GM19351 (cell line): ENCODE data around the gene SHPK.

ENCODE experiments used
- ATAC-seq: cut with Tn5 transposase; IDR thresholded peaks from one replicate; pipeline ENCODE4 v1.9.1; 2021; ENCODE audit warnings: mild to moderate bottlenecking, moderate library complexity; ENCODE audit not compliant: unreplicated experiment

SHPK gene

DNA sequence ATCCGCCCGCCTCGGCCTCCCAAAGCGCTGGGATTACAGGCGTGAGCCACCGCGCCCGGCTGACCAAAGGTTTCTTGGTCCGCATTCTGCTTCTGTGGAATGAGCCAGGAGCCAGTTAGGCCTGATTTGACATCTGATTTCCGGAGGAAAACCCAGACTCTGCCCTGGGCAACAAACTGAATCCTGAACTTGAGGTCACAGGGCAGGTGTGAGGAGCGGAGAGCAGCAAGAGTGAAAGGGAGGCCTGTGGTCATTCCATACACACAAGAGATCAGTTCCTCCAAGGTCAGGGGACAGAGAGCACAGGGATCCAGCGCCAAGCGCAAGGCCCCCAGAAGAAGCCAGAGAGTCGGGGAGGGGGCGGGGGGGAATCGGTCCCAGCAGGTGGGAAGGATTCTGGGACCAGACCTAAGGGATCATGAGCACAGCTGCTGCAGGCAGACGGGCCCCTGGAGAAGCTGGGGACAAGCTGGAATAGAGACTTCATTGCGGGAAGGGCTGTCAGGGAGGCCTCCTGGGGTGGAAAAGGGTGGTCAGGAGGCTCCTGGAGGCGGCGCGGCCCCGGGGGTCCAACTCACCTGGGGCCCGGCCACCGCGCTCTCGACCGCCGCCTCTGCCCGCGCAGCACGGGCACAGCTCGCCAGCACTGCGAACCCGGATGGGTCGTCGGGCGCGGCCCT lies 436 bp downstream of the SHPK start:
- no peak for ATAC-seq

DNA sequence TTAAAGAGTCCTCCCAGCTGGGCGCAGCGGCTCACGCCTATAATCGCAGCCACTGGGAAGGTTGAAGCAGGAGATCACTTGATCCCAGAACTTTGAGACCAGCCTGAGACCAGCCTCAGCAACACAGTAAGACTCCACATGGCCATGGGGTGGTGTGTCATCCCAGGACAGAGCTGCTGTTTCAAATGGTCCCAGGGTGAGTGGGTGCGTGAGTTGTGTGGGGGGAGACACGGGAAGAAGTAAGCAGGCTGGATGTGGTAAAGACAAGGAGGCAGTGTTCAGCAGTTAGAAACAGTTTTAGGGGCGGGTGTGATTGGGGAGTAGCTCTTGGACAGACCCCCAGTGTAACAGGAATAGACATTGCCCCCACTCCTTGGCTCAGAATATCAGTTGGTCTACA lies 3.8 kb downstream of the SHPK start:
- ATAC-seq: no peak

DNA sequence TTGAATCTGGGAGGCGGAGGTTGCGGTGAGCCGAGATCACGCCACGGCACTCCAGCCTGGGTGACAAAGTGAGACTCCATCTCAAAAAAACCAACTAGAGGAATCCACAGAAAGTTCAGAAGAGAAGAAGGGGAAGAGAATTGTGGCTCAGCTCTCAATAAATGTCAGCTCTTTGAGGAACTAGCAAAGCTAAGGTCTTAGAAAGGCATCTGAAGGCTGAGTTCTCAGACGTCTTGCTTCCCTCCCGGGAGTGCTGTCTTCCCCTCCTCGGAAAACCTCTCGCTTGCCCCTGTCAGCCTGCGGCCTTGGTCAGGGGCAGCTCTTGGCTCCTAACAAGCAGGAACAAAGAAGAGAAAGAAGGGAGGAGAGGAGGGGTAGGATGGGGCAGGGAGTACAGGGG lies 5.3 kb downstream of the SHPK start:
- ATAC-seq: no peak

DNA sequence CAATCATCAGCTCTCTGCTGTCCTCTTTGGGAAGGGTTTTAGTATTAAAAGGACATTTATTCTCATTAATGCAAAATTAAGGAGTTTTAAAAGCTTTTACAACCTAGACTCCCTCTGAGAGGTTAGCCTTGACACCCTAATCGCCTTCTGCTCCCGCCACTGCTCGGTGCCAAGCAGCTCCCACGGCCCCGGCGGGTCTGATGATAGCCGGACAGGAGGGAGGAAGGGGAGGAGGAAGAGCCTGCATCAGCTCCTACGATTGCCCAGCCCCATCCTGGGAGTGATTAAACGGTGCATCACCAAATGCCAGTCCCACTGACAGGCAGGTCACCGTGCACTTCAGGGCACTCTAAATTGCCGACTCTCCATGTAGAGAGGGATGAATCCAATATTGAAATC lies 8.3 kb downstream of the SHPK start:
- no peak for ATAC-seq

DNA sequence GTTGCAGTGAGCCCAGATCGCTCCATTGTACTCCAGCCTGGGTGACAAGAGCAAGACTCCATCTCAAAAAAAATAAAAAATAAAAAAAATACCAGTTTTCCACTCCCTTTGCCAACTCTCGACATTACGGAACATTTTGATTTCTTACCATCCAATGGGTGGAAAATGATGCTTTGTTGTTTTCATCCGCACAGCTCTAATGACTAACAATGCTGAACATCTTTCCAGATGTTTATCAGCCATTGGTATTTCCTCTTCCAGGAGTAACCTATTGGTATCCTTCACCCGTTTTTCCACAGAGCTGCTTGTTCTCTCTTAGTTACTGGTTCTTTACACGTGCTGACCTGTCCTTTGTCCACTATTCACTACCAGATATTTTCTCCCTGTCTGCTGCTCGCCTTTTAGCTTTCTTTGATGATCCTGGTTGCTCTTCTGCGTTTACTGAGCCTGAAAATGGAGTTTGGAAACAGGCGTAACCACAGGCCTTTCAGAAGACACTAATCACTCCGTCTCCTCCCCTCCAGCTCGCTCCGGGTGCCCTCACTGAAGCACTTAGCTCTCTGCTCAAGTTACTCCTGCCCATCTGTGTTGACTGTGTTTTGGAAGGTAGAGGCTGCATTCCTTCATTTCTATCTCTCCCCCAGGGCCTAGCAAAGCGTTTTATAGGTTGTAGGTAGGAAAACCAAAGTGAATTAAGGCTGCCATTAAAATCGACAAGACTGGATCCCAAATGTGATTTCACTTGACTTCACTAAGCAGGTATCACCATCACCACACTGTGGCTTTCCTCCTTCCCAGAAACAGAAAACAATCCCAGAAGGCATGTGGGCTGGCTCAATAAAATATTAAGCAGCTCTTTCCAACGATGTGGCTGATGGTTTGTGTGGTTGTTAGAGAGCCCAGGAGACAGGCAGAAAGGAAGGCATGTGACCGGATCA lies 8.9 kb downstream of the SHPK start:
- no peak for ATAC-seq

DNA sequence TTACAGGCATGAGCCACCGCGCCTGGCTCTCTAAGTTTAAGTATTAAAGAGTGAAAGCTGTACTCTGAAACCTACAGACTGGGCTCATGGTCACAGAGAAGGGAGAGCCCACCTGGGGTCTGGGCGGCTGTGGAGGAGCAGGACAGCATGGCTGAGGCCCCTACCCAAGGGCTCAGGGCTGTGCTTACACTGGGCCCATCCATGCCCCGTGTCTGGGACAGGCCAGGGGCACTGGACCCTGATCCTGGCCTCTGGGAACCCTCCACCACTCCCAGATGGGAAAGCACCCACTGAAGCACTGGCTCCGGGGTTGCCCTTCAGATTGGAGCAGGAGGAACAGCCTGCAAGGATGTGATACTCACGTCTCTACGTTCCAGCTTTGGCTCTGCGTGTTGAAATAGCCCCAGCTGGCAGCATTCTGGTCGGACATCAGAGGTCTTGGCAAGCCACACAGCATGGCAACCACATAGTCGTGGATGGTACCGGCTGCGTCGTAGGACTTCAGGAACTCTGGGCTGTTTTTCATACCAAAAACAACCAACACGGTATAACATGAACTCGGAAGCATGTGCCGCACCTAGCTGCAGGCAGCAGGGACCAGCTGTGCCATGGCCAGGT lies 13.0 kb downstream of the SHPK start:
- ATAC-seq: no peak

DNA sequence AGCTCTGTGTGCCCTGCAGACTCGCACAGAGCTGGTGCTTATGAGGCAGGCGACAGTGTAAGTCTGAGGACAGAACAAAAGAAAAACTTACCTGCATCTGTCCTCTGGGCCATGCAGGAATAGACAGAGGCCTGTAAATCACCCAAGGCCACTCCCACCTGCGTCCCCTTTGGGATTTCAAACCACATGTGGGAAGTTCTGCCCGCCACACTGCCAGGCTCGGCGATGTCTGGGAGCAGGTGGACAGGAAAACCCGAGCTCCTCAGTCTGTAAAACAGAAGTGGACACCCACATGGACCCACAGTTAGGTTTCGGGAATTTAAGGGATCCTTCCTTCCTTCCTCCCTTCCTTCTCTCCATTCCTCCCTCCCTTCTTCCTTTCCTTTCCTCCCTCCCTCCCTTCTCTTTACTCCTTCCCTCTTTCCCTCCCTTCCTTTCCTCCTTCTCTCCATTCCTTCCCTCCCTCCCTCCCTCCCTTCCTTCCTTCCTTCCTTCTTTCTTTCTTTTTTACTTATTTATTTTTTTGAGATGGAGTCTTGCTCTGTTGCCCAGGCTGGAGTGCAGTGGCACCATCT lies 14.8 kb downstream of the SHPK start:
- ATAC-seq: no peak

DNA sequence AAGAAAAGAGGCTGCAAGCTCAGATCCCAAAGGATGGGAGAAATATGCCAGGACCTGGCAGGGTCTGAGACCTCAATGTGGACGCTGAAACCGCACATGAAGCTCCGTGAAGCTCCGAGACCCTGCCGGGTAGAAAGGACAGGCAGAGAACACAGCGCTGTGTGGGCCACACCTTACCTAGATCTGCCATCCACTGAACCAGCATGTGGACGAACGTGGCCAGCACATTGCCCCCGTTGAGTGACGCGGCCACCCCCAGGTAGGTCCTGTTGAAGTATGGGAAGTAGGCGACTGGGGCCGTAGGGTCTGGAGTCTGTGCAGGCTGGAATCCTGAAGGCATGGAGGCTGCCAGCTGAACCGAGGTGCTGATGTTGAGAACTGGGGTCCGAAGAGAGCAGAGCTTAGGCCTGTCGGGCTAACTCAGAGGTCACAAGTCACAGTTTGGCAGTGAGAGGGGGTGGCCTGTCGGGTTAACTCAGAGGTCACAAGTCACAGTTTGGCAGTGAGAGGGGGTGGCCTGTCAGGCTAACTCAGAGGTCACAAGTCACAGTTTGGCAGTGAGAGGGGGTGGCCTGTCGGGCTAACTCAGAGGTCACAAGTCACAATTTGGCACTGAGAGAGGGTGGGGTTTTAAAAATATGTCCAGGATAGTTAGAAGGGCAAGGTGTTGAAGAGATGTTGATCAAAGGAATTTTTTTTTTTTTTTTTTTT lies 20.7 kb downstream of the SHPK start:
- no peak for ATAC-seq

DNA sequence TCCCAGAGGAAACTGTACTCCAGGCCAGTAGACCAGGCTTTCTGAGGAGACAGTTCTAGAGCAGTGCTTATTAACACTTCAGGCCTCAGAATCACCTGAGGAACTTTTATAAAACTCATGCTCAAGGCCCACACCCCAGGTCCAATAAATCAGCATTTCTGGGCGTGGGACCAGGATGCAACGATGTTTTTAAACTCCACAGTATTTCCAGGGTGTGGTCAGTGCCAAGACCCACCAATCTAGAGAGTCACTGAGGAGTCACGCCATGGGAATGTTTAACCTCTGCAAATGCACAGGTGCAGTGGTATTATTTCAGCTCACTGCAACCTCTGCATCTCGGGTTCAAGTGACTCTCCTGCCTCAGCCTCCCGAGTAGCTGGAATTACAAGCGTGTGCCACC lies 22.9 kb downstream of the SHPK start:
- ATAC-seq: no peak

DNA sequence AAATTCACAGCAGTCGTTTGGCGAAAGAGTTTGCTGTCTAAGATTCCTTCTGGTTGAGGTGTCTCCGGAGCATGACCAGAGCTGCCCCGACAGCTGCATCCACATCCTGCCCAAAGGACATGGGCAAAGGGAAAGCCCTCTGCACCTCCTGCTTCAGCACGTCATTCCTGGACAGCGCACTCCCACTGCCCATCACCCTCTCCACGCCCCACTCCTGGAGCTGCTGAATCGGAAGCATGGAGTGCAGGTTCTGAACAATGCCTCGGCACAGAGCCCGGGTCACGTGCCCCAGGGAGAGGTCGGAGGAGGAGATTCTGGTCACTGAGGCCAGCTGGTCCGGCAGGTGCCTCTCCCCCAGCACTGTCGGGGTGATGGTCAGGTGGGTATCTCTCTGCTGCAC lies 25.5 kb downstream of the SHPK start:
- ATAC-seq: no peak

DNA sequence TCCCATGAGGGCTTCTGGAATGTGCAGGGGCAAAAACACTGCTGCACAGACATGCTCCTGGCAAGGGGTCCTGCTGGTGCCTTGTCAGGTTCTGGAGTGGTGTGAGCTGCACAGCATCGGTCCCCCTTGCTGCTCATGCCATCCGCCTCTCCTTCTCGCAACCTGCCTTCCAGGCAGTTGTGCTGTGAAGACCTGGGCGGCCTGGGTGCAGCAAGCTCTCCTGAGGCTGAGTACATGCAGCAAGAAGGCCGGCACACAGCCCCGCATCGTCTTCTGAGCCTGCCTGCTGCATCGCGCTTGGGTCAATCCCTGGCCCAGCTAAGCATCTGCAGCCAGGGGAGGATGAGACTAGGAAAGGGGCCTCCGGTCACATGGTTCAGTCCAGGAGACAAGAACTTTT lies 26.4 kb downstream of the SHPK start:
- ATAC-seq: no peak

DNA sequence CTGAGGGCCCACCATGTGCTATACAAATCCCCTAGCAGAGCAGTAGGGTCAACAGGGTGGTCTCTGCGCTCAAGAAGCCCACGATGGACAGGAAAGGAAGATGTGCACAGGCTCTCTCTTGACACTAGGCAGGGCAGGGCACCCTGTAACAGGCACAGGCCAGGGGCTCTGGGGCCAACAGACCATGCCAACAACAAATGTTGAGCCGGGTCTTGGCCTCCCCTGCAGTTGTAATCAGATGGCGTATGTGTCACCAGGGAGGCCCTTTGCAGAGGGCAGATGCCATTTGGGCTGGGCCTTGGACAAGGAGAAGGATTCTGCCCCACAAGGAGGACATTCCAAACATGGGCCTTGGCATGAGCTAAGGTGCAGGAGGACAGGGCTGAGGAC lies 32.2 kb downstream of the SHPK start:
- ATAC-seq: no peak

DNA sequence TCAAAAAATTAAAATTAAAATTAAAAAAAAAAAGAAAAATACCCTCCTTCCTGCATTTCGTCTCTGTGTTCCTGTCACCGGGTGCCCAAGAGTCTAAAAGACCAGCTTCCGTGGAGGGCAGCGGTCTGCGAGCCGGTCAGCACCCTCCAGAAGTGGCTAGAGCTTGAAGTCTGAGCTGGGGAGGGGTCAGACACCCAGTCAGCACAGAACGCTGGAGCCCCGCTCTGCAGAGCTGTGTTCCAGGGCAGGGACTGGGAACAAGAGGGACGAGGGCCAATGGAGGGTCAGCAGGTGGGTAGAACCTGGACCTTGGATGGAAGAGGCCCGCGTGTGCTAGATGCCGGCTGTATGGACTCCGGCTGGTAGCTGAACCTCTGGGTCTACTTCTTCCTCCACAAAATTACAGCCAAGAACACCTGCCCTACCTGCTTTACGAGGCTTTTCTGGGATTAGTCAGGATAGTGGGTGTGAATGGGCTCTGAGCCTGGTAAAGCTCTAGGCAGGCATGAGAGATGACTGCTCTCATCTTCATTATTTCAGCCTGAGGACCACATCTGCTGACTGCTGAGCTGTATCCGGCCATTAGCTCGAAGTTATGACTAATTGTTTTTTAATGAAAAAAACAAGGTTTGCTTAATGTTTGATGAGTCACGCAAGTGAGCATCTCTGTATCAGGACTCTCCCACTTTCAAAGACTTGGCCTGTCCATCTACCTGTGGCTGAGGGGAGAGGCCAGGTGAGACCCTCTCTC lies 32.8 kb downstream of the SHPK start:
- no peak for ATAC-seq

DNA sequence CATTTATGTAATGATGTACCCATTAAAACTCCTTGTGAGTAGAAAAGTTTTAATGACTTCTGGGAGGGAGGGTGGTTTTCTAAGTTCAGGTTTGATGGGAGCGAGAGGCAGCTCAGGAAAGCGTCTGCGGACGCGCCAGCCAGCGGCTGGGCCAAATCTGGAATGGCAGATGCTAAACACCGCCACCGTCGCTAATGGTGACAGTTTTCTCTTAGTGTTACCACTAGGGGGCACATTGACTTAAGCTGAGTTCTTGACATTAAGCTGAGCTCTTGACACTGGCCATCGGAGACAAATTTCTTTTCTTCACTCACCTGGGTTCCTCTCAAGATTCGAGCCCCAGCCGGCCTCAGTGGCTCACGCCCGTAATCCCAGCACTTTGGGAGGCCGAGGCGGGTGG lies 33.6 kb downstream of the SHPK start:
- ATAC-seq: no peak

DNA sequence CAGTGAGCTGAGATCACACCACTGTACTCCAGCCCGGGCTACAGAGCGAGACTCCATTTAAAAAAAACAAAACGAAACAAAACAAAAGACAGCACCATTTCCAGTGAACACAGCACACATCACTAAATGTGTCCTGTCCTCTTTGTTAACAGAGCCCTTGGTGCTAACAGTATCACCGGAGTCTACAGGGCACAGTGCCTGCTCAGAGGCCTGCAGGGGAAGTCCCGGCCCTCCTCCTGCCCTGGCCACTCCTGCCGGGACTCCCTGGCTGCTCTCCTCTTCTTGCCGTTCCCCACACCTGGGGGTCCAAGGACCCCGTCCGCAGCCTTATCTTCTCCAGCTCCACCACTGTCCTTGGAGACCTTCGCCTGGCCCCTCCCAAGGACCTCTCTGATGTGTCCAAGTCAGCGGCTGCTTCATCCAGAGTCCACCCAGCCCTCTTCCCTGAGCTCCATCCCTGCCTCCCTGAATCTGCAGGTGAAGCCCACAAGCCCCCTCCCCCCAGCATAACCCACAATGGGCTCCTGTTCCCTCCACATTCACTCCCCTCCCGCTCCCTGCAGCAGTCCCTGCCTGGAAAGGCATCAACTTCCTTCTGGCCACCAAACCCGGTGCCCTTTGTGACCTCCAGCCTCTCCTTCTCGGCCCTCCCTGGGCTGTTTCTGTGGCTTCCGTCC lies 35.4 kb downstream of the SHPK start:
- ATAC-seq: no peak

DNA sequence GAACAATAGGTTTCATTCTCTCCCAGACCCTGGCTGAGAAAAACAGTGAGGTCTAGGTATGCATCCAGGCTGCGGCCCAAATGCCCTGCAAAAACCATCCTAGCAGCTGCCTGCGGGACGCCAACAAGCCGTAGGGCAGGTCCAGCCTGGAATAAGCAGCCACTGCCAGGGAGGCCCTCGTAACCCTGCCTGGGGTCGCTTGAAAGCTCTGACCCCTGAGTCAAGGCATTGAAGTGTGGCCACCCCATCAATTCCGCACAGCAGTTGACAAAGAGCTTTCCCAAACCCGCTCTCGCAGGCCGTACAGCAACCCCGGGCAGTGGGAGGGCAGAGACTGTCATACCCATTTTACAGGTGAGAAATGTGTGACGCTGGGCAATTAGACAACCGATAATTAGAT lies 38.0 kb downstream of the SHPK start:
- no peak for ATAC-seq

DNA sequence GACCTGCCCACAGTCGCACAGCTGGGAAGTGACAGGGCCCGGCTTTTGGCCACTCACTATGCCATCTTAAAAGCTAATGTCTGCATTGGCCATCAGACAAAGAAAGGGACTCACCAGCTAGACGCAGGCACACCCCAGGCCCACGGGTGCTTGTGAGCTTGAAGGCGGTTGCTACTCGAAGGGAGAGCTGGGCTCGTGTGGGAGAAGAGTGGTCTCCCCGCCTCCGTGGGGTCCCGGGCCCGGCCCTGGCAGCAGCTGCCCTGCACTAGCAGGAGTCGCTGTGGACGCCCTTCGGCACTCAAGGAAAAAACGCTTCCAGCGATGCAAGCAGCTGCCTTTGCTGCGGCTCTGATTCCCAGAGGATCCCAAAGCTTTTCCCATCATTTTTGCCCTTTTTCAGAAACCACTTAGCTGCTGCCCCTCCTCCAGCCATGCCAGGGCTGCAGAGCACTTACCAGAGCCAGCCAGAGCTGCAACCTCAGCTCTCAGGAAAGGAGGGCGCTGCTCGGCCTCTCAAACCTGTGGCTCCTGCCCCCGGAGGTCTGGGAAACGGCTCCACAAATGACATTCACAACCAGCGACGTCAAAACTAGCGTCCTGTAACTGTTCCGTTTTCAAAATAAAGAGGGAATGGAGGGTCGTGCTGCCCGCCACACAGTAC lies 39.1 kb downstream of the SHPK start:
- ATAC-seq: no peak

DNA sequence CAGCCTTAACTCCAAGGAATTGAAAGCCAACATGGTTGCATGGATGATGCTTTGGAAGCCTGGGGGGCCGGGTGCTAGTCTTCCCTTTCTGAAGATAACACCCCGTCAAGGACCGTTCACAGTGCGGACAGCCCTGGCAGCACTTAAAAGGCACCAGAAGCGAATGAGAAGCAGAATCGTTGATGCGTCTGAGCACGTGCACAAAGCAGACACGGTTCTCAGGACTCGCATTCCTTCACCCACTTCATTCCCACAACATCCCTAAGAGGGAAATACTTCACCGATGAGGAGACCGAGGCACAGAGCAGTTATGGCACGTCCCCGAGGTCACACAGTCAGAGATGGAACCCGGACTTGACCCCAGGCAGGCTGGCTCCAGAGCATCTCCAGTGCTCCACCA lies 41.1 kb downstream of the SHPK start:
- ATAC-seq: no peak
